GM23338 (cell line): ENCODE data around the gene ST6GALNAC4. TPM values are rescaled to one million over a fixed set of nuclear protein-coding genes. Genes with fewer than 3 reads are reported as not detected.

Experiments
- ATAC-seq: fragments of 200-7000 bp; cut with Tn5 transposase; 3 replicates; pipeline ENCODE4 v1.9.1; 2020
- DNase-seq: peaks from one replicate; pipeline ENCODE4 v3.0.0-alpha.2; 2015; ENCODE audit warnings: low spot score
- H2AFZ ChIP-seq: fragments of 200-600 bp; sonication (generic); 2 replicates; pipeline ENCODE4 v1.8.0; 2016; ENCODE audit warnings: antibody characterized with exemption, mild to moderate bottlenecking, moderate library complexity
- H3F3A ChIP-seq: fragments of 200-600 bp; sonication (generic); replicated peaks from 2 replicates; pipeline ENCODE4 v1.8.0; 2017; ENCODE audit warnings: antibody characterized with exemption, mixed run types, low read depth
- H3K27ac ChIP-seq: fragments of 200-600 bp; sonication (generic); 2 replicates; pipeline ENCODE4 v1.6.1; 2016; ENCODE audit warnings: low read depth
- H3K27me3 ChIP-seq: fragments of 200-600 bp; sonication (generic); 2 replicates; pipeline ENCODE4 v1.8.0; 2016; ENCODE audit warnings: mild to moderate bottlenecking, mixed run types, moderate library complexity; ENCODE audit not compliant: insufficient read depth
- H3K36me3 ChIP-seq: fragments of 200-600 bp; sonication (generic); 2 replicates; pipeline ENCODE4 v1.8.0; 2016; ENCODE audit warnings: mild to moderate bottlenecking; ENCODE audit not compliant: insufficient read depth
- H3K4me1 ChIP-seq: fragments of 200-600 bp; sonication (generic); 2 replicates; pipeline ENCODE4 v1.8.0; 2016; ENCODE audit warnings: mild to moderate bottlenecking, moderate library complexity; ENCODE audit not compliant: insufficient read depth
- H3K4me2 ChIP-seq: fragments of 200-600 bp; sonication (generic); 2 replicates; pipeline ENCODE4 v1.7.1; 2017; ENCODE audit warnings: mixed run types
- H3K4me3 ChIP-seq: fragments of 200-600 bp; sonication (generic); 2 replicates; pipeline ENCODE4 v1.6.1; 2016; ENCODE audit warnings: mixed run types
- H3K79me2 ChIP-seq: fragments of 200-600 bp; sonication (generic); replicated peaks from 2 replicates; pipeline ENCODE4 v1.8.0; 2017; ENCODE audit warnings: mild to moderate bottlenecking; ENCODE audit not compliant: insufficient read depth
- H3K9me2 ChIP-seq: fragments of 200-600 bp; sonication (generic); 2 replicates; pipeline ENCODE4 v1.8.0; 2017; ENCODE audit not compliant: insufficient read depth
- H4K20me1 ChIP-seq: fragments of 200-600 bp; sonication (generic); replicated peaks from 2 replicates; pipeline ENCODE4 v1.8.0; 2017; ENCODE audit warnings: mild to moderate bottlenecking; ENCODE audit not compliant: insufficient read depth
- H3K27ac Mint-ChIP-seq: 2 replicates; pipeline ENCODE4 v1.8.0; 2020; ENCODE audit warnings: inconsistent platforms, mild to moderate bottlenecking, moderate library complexity, mixed read lengths
- H3K27me3 Mint-ChIP-seq: 3 replicates; pipeline ENCODE4 v1.8.0; 2022; ENCODE audit warnings: low read depth, mild to moderate bottlenecking, moderate library complexity, mixed read lengths, inconsistent platforms; ENCODE audit not compliant: insufficient read depth, poor library complexity
- H3K36me3 Mint-ChIP-seq: 3 replicates; pipeline ENCODE4 v1.8.0; 2021; ENCODE audit warnings: low read depth, mild to moderate bottlenecking, inconsistent platforms, moderate library complexity, mixed read lengths
- H3K4me1 Mint-ChIP-seq: 3 replicates; pipeline ENCODE4 v1.8.0; 2020; ENCODE audit warnings: mild to moderate bottlenecking, inconsistent platforms, mixed read lengths
- H3K4me3 Mint-ChIP-seq: 3 replicates; pipeline ENCODE4 v1.8.0; 2021; ENCODE audit warnings: moderate library complexity, mild to moderate bottlenecking, inconsistent platforms, mixed read lengths
- H3K9me3 Mint-ChIP-seq: 3 replicates; pipeline ENCODE4 v1.8.0; 2020; ENCODE audit warnings: moderate library complexity, mild to moderate bottlenecking, inconsistent platforms, mixed read lengths
- CREB1 ChIP-seq: fragments of 250-450 bp; sonication (Bioruptor Pico); IDR thresholded peaks from 2 replicates; pipeline ENCODE4 v1.5.0; 2020; ENCODE audit warnings: low read depth, mild to moderate bottlenecking, moderate library complexity
- CTCF ChIP-seq, 2 experiments: fragments of 200-600 bp in 1 of 2; sonication (generic) in 1 of 2; conservative IDR thresholded peaks; 2 replicates each; pipeline versions ENCODE4 v1.5.1 to v1.6.1; 2016 to 2017; ENCODE audit warnings: antibody characterized with exemption in 2 of 2, low read depth in 2 of 2, mild to moderate bottlenecking in 2 of 2, moderate library complexity in 1 of 2
- ETS1 ChIP-seq: IDR thresholded peaks from 2 replicates; pipeline ENCODE4 v1.6.1; 2016; ENCODE audit warnings: antibody characterized with exemption
- JUNB ChIP-seq: IDR thresholded peaks from one replicate; pipeline ENCODE4 v1.6.1; 2016; ENCODE audit warnings: antibody characterized with exemption; ENCODE audit not compliant: unreplicated experiment
- ZNF114 ChIP-seq: fragments of 250-450 bp; sonication (Bioruptor Pico); IDR thresholded peaks from 2 replicates; pipeline ENCODE4 v1.5.0; 2020; ENCODE audit warnings: mild to moderate bottlenecking, moderate library complexity
- ZNF331 ChIP-seq: fragments of 250-450 bp; sonication (Bioruptor Pico); IDR thresholded peaks from 2 replicates; pipeline ENCODE4 v1.5.0; 2020; ENCODE audit warnings: low read depth, mild to moderate bottlenecking, moderate library complexity
- ZNF462 ChIP-seq: fragments of 250-450 bp; sonication (Bioruptor Pico); IDR thresholded peaks from 2 replicates; pipeline ENCODE4 v1.5.0; 2020; ENCODE audit warnings: mild to moderate bottlenecking, moderate library complexity
- polyA plus RNA-seq: library from polyadenylated mRNA; unstranded; fragments of >200 nt; fragmentation: Nextera tagmentation; extraction: Ambion mirVana; gene quantifications from 2 replicates; pipeline ENCODE4 v1.2.1, GENCODE V29; 2016
- total RNA-seq: library from RNA; depleted of rRNA; stranded (reverse); fragments of >200 nt; shearing (Covaris generic); gene quantifications from 2 replicates; pipeline ENCODE4 v1.2.3, GENCODE V29; 2014

The ST6GALNAC4 gene
- total and polyA plus RNA-seq, 2 experiments from 2014 or later, result 8.1 to 35.3 TPM

GRCh38 chr9:127954831-127955293 lies 38.0 kb upstream of the ST6GALNAC4 start (continued):
- TF ChIP-seq JUNB (no peak), CREB1 (CRISPR knock-in tag) (no peak), CTCF (conservative IDR thresholded peaks at IDR 0.05; ENCODE audit: low read depth in 2 of 2) (no peak), ZNF462 (no peak)

- peaks cover 12% of the 10 kb centered on the region for H4K20me1 ChIP-seq
- peaks cover 66% of the 10 kb centered on the region for H3K79me2 ChIP-seq
- ATAC-seq (no peak), DNase-seq (no peak)
- H3K36me3 Mint-ChIP-seq, result peaks cover 3% of the 10 kb centered on the region; the same call in 1 of the 3 replicates
- H3K9me2 ChIP-seq, result no peaks in the 10 kb centered on the region
- H3K27me3 ChIP-seq, result no peaks in the 10 kb centered on the region
- no peak overlapping the region for H3K27ac ChIP-seq
- H3K4me3 Mint-ChIP-seq, result no peak overlapping the region
- H3K27me3 Mint-ChIP-seq, result peaks cover 10% of the 10 kb centered on the region
- H3K4me1 ChIP-seq, result peaks cover 8% of the 10 kb centered on the region; the same call in 1 of the 2 replicates
- H3F3A ChIP-seq, result 0 out of 2 replicates have a peak, but pooled peaks cover 3% of the 10 kb centered on the region
- H3K27ac Mint-ChIP-seq, result no peak overlapping the region
- H3K4me1 Mint-ChIP-seq, result peaks cover 19% of the 10 kb centered on the region
- no peak overlapping the region for H3K4me2 ChIP-seq
- no peaks in the 10 kb centered on the region for H3K9me3 Mint-ChIP-seq
- H2AFZ ChIP-seq, result no peak overlapping the region
- H3K36me3 ChIP-seq, result no peaks in the 10 kb centered on the region
- H3K4me3 ChIP-seq, result no peak overlapping the region
- TF ChIP-seq ETS1, result no peak
- TF ChIP-seq ZNF114 (CRISPR knock-in tag), result no peak
- no peak for TF ChIP-seq CREB1 (CRISPR knock-in tag)
- TF ChIP-seq ZNF331 (CRISPR knock-in tag), result no peak
Observed at GRCh38 chr9:127953768-127954505, 37.1 kb upstream of the ST6GALNAC4 start.
